ENCODE data around the gene MKRN2OS.

MKRN2OS gene, protein sequence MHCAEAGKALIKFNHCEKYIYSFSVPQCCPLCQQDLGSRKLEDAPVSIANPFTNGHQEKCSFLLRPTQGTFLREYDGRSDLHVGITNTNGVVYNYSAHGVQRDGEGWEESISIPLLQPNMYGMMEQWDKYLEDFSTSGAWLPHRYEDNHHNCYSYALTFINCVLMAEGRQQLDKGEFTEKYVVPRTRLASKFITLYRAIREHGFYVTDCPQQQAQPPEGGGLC

DNA sequence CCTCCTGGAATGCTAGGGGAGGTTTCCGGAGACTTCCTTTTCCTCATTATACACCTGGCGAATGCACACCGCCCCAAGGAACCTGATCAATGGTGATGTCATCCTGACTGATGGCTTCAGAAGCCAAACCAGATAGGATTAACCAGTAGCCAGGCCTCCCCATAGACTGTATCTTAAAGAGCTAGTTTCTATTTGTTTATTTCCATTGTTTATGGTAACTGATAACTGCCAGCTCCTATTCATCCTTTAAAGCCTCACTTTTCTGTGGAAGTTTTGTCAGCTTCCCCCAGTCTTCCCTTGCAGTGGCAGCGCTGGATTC lies at the start of gene MKRN2OS:
MKRN2OS (minus strand) TSS at position 27 of the 319 bp plus-strand sequence. CDS start 35 bp downstream, outside the sequence.
- no peak for DNase-seq (ENCODE audit: low read depth in 2 of 2)

DNA sequence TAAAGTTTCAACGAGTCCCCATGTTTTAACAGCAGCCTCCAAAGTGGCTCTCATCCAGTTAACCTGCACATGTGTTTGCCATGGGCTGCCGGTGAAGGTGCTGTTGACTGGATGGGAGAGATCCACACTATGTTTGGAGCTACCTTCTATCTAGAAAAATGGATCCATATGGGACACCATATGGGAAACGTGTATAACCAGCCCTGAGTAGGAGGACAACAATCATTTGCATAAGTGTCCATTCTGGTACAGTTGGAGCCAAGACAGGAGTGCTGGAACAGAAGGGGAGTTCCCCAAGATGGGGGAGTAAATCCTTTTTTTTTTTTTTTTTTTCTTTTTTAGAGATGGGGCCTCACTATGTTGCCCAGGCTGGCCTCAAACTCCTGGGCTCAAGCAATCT lies 48.2 kb upstream of the MKRN2OS start:
- no peak for DNase-seq (ENCODE audit: low read depth in 2 of 2)

DNA sequence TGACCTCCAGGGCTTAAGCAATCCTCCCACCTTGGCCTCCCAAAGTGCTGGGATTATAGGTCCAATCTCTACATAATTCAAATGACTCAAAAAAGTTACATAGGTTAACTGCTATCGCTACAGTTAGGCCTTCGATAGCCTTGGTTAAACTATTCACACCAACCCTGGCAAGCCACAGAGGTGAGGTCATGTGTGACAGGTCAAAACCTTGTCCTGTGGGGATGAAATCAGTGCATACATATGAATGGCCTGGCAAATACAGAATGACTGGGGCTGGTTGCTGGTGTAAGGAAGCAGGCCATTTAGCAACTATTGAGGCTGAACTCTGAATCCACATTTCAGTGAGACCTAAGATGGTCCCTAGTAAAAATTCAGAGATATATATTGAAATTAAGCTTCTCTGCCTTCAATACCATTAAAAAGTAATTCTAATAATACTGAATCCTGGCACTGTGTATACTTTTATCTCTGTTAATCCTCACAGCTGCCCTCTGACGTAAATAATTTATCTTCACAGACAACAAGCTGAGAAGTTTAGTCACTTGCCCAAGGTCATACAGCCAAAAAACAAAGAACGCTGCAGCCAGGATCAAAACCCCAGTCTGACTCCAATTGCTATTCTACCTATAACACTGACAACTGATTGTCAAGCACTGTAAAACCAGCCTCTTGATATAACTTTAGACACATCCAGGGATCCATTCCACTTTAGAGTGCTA lies 46.9 kb upstream of the MKRN2OS start:
- DNase-seq (ENCODE audit: low read depth in 2 of 2): no peak

DNA sequence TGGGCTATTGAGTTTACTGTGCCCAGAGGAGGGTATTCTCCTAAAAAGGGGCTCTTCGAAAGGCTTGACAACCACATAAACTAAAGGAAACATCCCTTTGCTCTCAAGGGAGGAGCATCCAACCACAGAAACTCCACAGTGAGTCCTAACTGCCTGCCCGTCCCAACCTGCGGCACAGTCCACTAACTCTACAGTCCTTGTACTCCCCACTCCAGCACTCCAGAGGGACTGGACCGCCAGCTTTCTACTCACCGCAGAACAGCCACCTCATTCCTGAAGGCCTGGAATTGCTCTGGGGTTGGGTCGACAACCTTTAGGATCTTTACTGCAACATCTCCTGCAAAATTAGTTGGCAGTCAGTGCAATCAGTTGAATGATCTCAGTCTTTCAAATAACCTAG lies 46.2 kb upstream of the MKRN2OS start:
- DNase-seq (ENCODE audit: low read depth in 2 of 2): no peak

DNA sequence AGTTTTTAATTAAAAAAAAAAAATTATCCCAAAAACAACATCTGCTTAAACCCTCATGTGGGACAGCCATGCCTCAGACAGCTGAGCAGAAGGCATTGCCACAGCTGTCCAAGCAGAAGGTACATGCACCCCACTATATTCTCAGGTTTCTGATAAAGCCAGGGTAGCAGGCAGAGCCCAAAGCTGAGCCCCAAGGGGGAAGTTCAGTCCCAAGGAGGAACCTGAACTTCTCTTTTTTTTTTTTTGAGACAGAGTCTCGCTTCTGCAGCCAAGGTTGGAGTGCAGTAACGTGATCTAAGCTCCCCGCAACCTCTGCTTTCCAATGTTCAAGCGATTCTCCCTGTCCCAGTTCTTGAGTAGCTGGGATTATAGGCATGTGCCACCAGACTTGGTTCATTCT lies 44.8 kb upstream of the MKRN2OS start:
- no peak for DNase-seq (ENCODE audit: low read depth in 2 of 2)

DNA sequence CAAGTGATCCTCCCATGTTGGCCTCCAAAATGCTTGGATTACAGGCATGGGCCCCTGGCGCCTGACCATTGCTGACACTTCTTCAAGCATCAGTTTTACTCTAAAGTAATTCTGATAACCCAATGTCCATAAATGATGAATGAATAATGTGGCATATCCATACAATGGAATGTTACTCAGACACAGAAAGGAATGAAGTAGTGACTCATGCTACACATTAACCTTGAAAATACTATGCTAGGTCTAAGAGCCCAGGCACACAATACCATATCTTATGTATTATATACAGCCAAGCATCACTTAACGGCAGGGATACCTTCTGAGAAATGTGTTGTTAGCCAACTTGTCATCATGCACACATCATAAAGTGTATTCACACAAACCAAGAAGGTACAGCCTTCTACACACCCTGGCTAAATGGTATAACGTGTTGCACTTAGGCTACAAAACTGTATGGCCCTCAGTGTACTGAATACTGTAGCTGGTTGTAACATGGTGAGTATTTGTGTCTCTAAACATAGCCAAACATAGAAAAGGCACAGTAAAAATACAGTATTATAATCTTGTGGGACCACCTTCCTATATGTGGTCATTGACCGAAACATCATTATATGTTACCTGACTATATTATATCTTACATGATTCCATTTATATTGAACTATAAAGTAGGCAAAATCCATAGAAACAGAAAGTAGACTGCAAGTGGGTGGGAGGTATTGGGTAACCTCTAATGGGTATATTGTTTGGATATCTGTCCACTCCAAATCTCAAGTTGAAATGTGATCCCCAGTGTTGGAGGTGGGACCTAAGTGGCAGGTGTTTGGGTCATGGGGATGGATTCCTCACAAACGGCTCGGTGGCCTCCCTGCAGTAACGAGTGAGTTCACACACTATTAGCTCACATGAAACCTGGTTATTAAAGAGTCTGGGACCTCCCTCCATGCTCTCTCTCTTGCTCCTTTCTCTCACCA lies 43.0 kb upstream of the MKRN2OS start:
- DNase-seq (ENCODE audit: low read depth in 2 of 2): no peak

DNA sequence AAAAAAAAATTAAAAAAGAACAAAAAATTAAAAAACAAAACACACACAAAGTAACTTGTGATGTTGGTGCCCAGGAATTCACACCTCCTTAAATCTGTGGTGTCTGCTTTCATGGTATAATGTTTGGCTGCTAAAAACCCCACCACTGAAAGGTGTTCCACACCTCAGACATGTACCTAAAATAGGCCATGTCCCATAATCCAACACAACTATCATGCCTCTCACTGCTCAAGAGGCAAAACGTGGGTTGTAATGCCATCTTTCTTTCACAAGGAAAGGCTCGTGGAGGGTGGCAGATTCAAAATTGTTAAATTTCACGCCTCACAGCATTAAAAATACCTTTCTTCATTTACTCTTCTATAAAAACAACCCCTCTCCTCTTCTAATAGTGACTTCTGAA lies 41.1 kb upstream of the MKRN2OS start:
- DNase-seq (ENCODE audit: low read depth in 2 of 2): no peak

DNA sequence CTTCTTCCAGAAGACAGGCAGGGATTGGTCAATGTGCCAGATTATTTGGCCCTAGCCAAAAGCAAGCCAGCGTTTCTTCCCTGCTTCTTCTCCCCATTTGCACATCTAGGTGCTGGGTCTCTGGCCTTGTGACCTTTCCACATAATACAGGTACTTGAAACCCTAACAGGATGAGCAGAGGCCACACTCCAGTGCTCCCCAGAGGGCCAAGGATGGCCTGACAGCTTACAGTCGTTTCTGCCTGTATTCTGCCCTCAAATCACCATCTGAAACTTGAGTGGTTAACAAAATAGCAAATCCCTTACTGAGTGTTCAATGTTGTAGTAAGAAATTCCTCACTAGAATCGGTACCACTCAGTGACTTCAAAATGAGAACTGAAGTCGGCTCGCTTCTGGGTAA lies 40.7 kb upstream of the MKRN2OS start:
- DNase-seq (ENCODE audit: low read depth in 2 of 2): no peak

DNA sequence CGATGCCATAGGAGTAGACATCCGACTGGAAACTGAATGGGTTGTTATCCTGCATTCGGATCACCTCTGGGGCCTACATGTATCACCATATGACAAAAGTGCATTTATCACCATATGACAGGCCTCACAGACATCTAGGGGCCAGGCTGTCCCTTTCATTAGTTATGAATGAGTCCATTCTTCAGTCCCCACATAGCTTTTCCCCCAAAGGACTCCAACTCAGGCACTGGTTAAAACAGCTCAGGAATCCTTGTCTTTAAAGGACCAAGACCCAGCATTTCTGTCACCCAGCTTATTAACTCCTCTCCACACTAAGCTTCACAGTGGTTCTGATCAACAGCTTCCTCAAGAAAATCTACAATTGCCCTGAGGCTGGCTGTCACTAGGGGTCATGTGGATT lies 39.9 kb upstream of the MKRN2OS start:
- DNase-seq (ENCODE audit: low read depth in 2 of 2): no peak

DNA sequence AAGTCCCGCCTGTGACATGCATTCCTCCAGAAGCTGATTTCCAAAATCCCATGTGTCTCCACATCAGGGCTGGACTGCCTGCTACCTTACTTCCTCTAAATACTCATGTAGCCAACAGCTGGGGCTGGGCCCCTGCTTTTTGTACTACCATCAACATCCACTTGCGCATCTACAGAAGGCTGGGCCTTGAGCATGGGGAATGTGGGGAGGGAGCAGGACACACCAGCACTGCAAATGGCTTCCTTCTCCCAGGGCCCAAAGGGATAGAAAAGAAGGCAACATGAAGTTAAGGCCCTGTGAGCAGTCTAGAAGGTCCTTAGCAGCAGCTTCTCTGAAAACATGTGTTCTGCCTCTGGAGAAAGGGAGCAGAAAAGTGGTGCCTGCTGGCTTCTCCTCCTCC lies 38.8 kb upstream of the MKRN2OS start:
- DNase-seq (ENCODE audit: low read depth in 2 of 2): no peak

DNA sequence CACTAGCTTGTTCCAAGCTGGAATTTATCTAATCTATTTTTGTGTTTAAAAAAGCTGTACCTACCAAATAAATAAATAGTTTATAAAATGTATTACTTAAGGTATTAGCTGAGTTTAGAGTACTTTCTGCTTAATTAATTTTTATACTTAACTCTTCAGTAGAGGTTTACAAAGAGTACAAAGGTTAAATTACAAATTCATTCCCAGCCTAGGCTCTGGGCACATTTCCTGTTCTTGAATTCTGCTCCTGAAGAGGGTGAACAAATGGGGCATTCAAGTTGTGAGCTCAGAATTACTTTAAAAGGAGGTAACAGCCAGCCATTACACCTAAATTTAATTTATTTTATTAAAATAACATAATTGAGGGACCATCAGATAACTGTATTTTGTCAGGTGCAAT lies 38.0 kb upstream of the MKRN2OS start:
- DNase-seq (ENCODE audit: low read depth in 2 of 2): no peak

DNA sequence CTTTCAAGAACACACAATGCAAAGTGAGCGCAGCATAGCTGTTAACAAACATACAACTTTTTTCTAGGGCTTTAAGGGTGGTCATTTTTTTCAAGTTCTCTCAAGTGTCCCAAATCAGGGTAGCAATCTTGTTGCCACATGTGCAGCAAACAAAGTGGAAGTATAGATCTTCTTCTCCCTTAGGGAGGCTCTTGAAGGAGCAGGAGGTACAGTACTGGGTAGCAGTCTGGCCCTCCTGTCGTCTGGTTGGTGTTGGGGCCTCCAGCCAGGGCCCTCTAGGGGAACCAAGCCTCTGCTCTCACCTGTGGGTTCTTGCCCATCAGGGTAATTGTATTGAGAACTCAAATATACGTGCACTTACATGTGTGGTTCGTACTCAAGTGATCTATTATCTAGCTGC lies 37.4 kb upstream of the MKRN2OS start:
- no peak for DNase-seq (ENCODE audit: low read depth in 2 of 2)

DNA sequence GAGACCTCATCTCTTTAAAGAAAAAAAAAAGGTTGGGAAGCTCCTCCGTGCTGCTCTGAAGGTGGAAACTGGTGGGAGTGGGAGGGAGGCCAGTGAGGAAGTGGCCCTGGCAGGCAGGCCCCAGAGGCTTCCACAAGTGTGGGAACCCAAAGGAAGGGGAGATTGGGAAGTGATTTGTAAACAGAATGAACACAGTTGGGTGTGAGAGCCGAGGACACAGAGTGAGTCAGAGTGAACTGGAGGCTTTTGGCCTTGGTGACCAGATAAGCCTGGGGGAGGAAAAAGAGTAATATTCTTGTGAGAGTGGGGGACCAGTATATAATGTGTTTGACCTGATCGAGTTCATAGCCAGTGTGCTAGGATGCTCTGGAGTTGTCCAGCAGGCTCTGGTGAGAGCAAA lies 34.6 kb upstream of the MKRN2OS start:
- DNase-seq (ENCODE audit: low read depth in 2 of 2): no peak

DNA sequence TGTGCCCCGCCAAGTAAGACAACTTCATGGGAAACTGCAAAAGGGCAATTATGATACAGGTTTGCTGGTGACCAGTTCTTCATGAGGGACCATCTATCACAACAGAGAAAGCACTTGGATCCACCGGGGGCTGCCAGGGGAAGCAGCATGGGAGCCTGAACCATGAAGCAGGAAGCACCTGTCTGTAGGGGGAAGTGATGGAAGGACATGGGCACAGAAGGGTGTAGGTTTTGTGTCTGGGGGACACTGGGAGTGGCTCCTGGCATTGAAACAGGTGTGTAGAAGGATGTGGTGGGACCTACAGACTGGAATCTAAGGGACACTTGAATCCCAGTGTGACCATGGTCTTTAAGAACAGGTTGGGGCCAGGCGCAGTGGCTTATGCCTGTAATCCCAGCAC lies 34.2 kb upstream of the MKRN2OS start:
- no peak for DNase-seq (ENCODE audit: low read depth in 2 of 2)

DNA sequence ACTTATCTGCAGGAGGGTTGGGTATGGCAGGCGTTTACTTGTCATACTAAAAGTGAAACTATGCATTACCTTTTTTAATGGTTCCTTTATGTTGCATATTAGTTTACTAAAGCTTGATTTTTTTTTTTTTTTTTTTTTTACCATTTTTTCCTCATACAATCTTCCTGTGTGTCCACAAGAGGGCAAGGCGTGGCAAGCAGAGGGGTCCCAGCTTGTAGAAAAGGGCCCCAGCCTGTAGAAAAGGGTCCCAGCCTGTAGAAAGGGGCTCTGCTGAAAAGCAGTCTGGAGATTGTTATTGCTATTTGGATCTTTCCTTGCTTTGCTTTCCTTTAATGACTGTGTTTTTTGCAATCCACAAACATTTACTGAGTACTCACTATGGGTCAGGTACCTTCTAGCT lies 33.4 kb upstream of the MKRN2OS start:
- DNase-seq (ENCODE audit: low read depth in 2 of 2): no peak

DNA sequence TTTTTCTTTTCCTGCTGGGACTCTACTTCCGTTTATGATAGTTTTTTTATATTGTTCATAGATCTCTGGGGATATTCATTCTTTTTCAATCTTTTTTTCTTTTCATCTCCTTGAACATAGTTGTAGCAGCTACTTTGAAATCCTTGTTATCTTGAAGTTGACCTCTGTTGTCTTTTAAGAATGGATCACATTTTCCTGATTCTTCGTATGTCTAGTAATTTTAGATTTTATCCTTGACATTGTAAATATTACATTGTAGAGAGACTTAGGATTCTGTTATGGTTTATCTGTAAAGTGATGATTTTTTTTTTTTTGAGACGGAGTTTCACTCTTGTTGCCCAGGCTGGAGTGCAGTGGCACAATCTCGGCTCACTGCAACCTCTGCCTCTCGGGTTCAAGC lies 32.1 kb upstream of the MKRN2OS start:
- no peak for DNase-seq (ENCODE audit: low read depth in 2 of 2)

DNA sequence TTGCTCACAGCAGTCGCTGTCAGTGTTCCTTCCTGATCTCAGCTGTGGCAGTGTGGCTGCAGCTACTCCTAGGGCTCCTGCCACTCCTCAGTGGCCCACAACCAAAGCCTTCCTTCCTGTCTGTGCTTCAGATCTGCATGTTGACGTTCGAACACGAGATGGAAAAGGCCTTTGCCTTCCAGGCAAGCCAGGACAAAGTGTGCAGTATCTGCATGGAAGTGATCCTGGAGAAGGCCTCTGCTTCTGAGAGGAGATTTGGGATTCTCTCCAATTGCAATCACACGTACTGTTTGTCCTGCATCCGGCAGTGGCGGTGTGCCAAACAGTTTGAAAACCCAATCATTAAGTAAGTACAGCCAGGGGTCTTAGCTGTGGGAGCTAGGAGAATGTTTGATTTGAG lies 29.4 kb upstream of the MKRN2OS start:
- no peak for DNase-seq (ENCODE audit: low read depth in 2 of 2)

DNA sequence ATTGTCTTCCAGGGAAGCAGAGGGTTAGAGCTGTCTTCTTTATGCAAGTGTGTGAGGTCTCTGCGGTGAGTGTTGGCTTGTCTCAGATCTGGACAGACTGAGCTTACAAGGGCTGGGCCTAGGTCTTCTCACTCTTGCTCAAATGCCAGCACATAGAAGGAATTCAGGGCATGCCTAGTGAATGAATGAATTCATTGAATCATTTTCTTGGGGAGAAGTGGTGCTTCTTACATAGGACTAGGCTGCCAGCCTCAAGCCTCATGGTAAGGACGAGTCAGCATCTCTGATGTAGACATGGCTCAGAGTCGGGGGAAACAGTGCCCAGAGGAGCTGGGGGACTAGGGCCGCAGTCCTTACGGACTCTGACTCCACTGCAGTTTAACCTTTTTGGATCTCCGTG lies 28.8 kb upstream of the MKRN2OS start:
- no peak for DNase-seq (ENCODE audit: low read depth in 2 of 2)

DNA sequence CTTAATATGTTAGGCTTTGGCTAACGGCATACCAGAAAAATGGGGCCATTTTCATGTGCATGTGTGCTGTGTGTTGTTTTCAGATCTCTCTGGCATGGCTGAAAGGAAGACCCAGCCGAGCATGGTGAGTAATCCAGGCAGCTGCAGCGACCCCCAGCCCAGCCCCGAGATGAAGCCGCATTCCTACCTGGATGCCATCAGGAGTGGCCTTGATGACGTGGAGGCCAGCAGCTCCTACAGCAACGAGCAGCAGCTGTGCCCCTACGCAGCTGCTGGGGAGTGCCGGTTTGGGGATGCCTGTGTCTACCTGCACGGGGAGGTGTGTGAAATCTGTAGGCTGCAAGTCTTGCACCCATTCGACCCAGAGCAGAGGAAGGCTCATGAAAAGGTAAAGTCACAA lies 26.7 kb upstream of the MKRN2OS start:
- no peak for DNase-seq (ENCODE audit: low read depth in 2 of 2)

DNA sequence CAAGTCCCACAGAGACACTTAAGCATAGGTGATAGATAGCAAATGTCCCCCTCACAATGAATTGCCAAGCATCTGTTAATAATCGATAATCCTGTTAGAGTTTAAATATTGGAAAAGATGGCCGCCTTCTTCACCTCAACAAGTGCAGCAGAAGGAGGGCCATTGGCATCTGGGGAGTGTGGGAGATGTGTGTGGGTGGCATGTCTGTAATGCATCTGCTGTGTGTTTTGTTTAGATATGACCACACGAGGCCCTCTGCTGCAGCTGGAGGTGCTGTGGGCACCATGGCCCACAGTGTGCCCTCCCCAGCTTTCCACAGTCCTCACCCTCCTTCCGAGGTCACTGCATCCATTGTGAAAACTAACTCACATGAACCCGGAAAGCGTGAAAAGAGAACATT lies 24.5 kb upstream of the MKRN2OS start:
- DNase-seq (ENCODE audit: low read depth in 2 of 2): no peak

DNA sequence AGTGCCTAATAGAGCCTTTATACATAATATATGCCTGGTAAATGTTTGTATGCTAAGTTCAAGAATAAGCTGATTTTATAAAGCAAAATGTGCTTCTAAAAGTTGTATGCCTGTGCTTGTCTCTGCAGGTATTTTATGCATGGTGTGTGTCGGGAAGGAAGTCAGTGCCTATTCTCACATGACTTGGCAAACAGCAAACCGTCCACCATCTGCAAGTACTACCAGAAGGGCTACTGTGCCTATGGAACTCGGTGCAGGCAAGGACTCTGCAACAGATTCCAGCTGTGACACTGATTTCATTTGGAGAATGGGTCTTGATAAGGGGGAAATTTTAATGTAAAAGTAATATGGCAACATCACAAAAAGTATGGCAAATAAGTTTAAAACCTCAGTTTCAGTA lies 23.4 kb upstream of the MKRN2OS start:
- no peak for DNase-seq (ENCODE audit: low read depth in 2 of 2)

DNA sequence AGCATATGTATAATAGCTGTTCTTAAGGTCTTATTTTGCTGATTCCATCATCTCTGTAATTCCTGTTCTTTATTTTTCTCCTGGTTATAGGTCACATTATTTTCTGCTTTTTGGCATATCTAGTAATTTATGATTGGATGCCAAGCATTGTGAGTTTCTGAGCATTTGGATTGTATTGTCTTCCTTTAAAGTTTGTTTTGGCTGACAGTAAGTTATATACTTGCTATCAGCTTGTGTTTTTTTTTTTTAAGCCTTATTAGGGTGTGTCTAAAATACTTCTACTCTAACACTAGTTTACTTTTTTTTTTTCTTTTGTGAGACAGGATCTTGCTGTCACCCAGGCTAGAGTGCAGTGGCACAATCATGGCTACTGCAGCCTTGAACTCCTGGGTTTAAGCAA lies 21.7 kb upstream of the MKRN2OS start:
- DNase-seq (ENCODE audit: low read depth in 2 of 2): no peak

DNA sequence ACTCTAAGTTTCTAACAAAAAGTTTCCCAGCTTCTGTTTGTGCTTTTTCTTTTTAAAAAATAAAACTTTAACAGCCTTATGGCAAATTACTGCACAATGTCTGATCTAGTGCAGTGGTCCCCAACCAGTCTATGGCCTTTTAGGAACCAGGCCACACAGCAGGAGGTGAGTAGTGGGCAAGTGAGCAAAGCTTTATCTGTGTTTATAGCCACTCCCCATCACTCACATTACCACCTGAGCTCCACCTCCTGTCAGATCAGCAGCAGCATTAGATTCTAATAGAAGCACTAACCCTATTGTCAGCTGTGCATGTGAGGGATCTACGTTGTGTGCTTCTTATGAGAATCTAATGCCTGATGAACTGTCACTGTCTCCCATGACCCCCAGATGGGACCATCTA lies 17.2 kb upstream of the MKRN2OS start:
- DNase-seq (ENCODE audit: low read depth in 2 of 2): no peak

Data from activated CD4-positive, alpha-beta T cell treated with anti-CD3 and anti-CD28 coated beads for 24 hours (primary cell).